ENCODE data around the gene C6orf163. TPM values are rescaled to one million over a fixed set of nuclear protein-coding genes. Genes with fewer than 3 reads are reported as not detected.

The C6orf163 gene
- total and polyA plus RNA-seq, 10 of the 15 experiments (the other 5 are each of a cell fraction or from before 2014, with no cell fraction given) = 0.56 to 3.7 (median 1.2) TPM

GRCh38 chr6:87308970-87309369 is 35.6 kb upstream of the C6orf163 start:
- Histone ChIP-seq H3K9ac (ENCODE audit: control insufficient read depth, insufficient read depth, low read length) (no peak overlapping the region), H3K79me2 (ENCODE audit: control insufficient read depth, insufficient read depth, low read length) (no peaks in the 10 kb centered on the region), H2AFZ (ENCODE audit: control insufficient read depth, low read depth, low read length) (no peak overlapping the region), H3K4me3 (no peak overlapping the region), H3K27me3 (replicated peaks in 1 of 2; ENCODE audit: control insufficient read depth in 2 of 2, insufficient read depth in 2 of 2, low read length in 1 of 2) (no peaks in the 10 kb centered on the region; a peak in 1 of 4 replicates), H3K4me2 (ENCODE audit: control insufficient read depth, insufficient read depth) (no peak overlapping the region), H3K36me3 (ENCODE audit: control insufficient read depth in 2 of 2, insufficient read depth in 2 of 2, low read length in 1 of 2) (no peaks in the 10 kb centered on the region), H4K20me1 (ENCODE audit: control insufficient read depth, insufficient read depth) (no peaks in the 10 kb centered on the region), H3K27ac (ENCODE audit: control insufficient read depth, insufficient read depth) (no peak overlapping the region), H3K4me1 (ENCODE audit: control insufficient read depth, insufficient read depth, low read length) (no peaks in the 10 kb centered on the region), H3K9me3 (replicated peaks; ENCODE audit: control insufficient read depth, insufficient read depth, low read length) (no peaks in the 10 kb centered on the region)
- SMC1A ChIA-PET (ENCODE audit: uncharacterized antibody, unreplicated experiment) = no interaction called here
- TF ChIP-seq, protein P1, sequence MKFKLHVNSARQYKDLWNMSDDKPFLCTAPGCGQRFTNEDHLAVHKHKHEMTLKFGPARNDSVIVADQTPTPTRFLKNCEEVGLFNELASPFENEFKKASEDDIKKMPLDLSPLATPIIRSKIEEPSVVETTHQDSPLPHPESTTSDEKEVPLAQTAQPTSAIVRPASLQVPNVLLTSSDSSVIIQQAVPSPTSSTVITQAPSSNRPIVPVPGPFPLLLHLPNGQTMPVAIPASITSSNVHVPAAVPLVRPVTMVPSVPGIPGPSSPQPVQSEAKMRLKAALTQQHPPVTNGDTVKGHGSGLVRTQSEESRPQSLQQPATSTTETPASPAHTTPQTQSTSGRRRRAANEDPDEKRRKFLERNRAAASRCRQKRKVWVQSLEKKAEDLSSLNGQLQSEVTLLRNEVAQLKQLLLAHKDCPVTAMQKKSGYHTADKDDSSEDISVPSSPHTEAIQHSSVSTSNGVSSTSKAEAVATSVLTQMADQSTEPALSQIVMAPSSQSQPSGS (IDR thresholded peaks at IDR 0.05; ENCODE audit: low read length) = no peak
- TF ChIP-seq SUPT20H (IDR thresholded peaks at IDR 0.05; ENCODE audit: borderline replicate concordance, control insufficient read depth, low read depth, low read length) (no peak), PKNOX1 (IDR thresholded peaks at IDR 0.05) (no peak), BACH1 (IDR thresholded peaks at IDR 0.05; ENCODE audit: borderline replicate concordance) (no peak), DPF2 (IDR thresholded peaks at IDR 0.05) (no peak), SUZ12 (IDR thresholded peaks at IDR 0.05; ENCODE audit: unreplicated experiment) (no peak), SMAD5 (IDR thresholded peaks at IDR 0.05; ENCODE audit: low read depth) (no peak), USF2 (IDR thresholded peaks at IDR 0.05; ENCODE audit: borderline replicate concordance, low read depth, low read length) (no peak), MYB (IDR thresholded peaks at IDR 0.05; ENCODE audit: borderline replicate concordance, low read depth, low read length) (no peak)
- intact Hi-C loops (cut with micrococcal nuclease; ENCODE audit: unreplicated experiment) (no loop called here), in situ Hi-C loops (cut with MboI) (no loop called here)
- BruUV-seq (replicated peaks) = no TSS peak
- CTCF ChIA-PET = no interaction called here
- RAD21 ChIA-PET (ENCODE audit: unreplicated experiment) = no interaction called here
- ATAC-seq (no peak), DNase-seq (ENCODE audit: low read depth, low spot score) (no peak), FAIRE-seq (no peak)
- POLR2A ChIA-PET = no interaction called here
- WGBS (ENCODE audit: insufficient coverage, insufficient replicate concordance, low lambda C conversion rate, missing lambda C conversion rate) = 44% methylated on average over 4 of the region's 4 CpGs
